Liver (tissue), 9 donors: ENCODE measurements around the gene DMPK. TPM values are rescaled to one million over a fixed set of nuclear protein-coding genes. Genes with fewer than 3 reads are reported as not detected.

Experiments used
- DNase-seq: peaks from one replicate; pipeline ENCODE4 v3.0.0-alpha.2; 2017; ENCODE audit warnings: low spot score
- H3K27ac ChIP-seq, 2 donors: one replicate each; pipeline ENCODE4 v1.7.0; 2013; ENCODE audit warnings: inconsistent platforms in 2 of 2, low read length in 2 of 2, control low read depth in 1 of 2, low read depth in 1 of 2, mild to moderate bottlenecking in 1 of 2
- H3K27me3 ChIP-seq, 4 donors: one replicate each; pipeline versions ENCODE4 v1.6.1 to v1.7.0; 2013; ENCODE audit warnings: low read length in 3 of 4, inconsistent platforms in 1 of 4, mild to moderate bottlenecking in 1 of 4, moderate library complexity in 1 of 4; ENCODE audit not compliant: control insufficient read depth in 4 of 4, insufficient read depth in 4 of 4
- H3K36me3 ChIP-seq, 4 donors: one replicate each; pipeline versions ENCODE4 v1.6.1 to v1.7.0; 2013; ENCODE audit warnings: low read length in 3 of 4, mild to moderate bottlenecking in 3 of 4, low read depth in 1 of 4, moderate library complexity in 1 of 4; ENCODE audit not compliant: control insufficient read depth in 4 of 4, insufficient read depth in 3 of 4
- H3K4me1 ChIP-seq, 4 donors: one replicate each; pipeline versions ENCODE4 v1.6.1 to v1.7.0; 2013; ENCODE audit warnings: low read length in 3 of 4, mild to moderate bottlenecking in 3 of 4, moderate library complexity in 1 of 4; ENCODE audit not compliant: control insufficient read depth in 4 of 4, insufficient read depth in 4 of 4
- H3K4me3 ChIP-seq, 3 donors: one replicate each; pipeline versions ENCODE4 v1.6.1 to v1.7.0; 2013; ENCODE audit warnings: low read length in 3 of 3, control low read depth in 1 of 3, low read depth in 1 of 3, mild to moderate bottlenecking in 1 of 3
- H3K9ac ChIP-seq, 2 donors: one replicate each; pipeline ENCODE4 v1.7.0; 2013; ENCODE audit warnings: low read length in 2 of 2, mild to moderate bottlenecking in 2 of 2, moderate library complexity in 2 of 2, control low read depth in 1 of 2, low read depth in 1 of 2
- H3K9me3 ChIP-seq, 4 donors: one replicate each; pipeline versions ENCODE4 v1.6.1 to v1.7.0; 2013; ENCODE audit warnings: low read length in 3 of 4; ENCODE audit not compliant: control insufficient read depth in 4 of 4
- ATF3 ChIP-seq: IDR thresholded peaks from 2 replicates; pipeline ENCODE4 v1.6.1; 2016; ENCODE audit warnings: antibody characterized with exemption
- CTCF ChIP-seq: fragments of 150-350 bp; IDR thresholded peaks from 2 replicates; pipeline ENCODE4 v1.5.1; 2017; ENCODE audit warnings: improper control_type of control experiment, low read depth, low read length; ENCODE audit not compliant: missing input control
- EGR1 ChIP-seq, 2 donors: IDR thresholded peaks; 2 replicates each; pipeline ENCODE4 v1.6.1; 2016 to 2018; ENCODE audit warnings: antibody characterized with exemption in 2 of 2, low read depth in 2 of 2
- FOXA1 ChIP-seq: IDR thresholded peaks from 2 replicates; pipeline ENCODE4 v1.6.1; 2016; ENCODE audit warnings: antibody characterized with exemption
- FOXA2 ChIP-seq: IDR thresholded peaks from 2 replicates; pipeline ENCODE4 v1.6.1; 2016; ENCODE audit warnings: antibody characterized with exemption
- GABPA ChIP-seq, 2 donors: IDR thresholded peaks in 1 of 2; conservative IDR thresholded peaks in 1 of 2; 2 replicates each; pipeline ENCODE4 v1.6.1; 2016; ENCODE audit warnings: antibody characterized with exemption in 2 of 2, mild to moderate bottlenecking in 1 of 2, moderate library complexity in 1 of 2
- HNF4A ChIP-seq, 2 donors: conservative IDR thresholded peaks; 2 replicates each; pipeline ENCODE4 v1.6.1; 2016; ENCODE audit warnings: antibody characterized with exemption in 2 of 2, mild to moderate bottlenecking in 2 of 2
- HNF4G ChIP-seq: IDR thresholded peaks from 2 replicates; pipeline ENCODE4 v1.6.1; 2016; ENCODE audit warnings: antibody characterized with exemption
- JUND ChIP-seq, 2 donors: IDR thresholded peaks; 2 replicates each; pipeline ENCODE4 v1.6.1; 2016; ENCODE audit warnings: antibody characterized with exemption in 2 of 2
- MAX ChIP-seq: IDR thresholded peaks from 2 replicates; pipeline ENCODE4 v1.6.1; 2016; ENCODE audit warnings: antibody characterized with exemption
- NR2F2 ChIP-seq: IDR thresholded peaks from 2 replicates; pipeline ENCODE4 v1.6.1; 2016; ENCODE audit warnings: antibody characterized with exemption
- RAD21 ChIP-seq, 2 donors: IDR thresholded peaks; 2 replicates each; pipeline ENCODE4 v1.6.1; 2016; ENCODE audit warnings: antibody characterized with exemption in 2 of 2, mild to moderate bottlenecking in 2 of 2
- REST ChIP-seq: IDR thresholded peaks from 2 replicates; pipeline ENCODE4 v1.6.1; 2016; ENCODE audit warnings: antibody characterized with exemption, mild to moderate bottlenecking
- RXRA ChIP-seq, 2 donors: IDR thresholded peaks; 2 replicates each; pipeline ENCODE4 v1.6.1; 2017 to 2018; ENCODE audit warnings: antibody characterized with exemption in 2 of 2, mild to moderate bottlenecking in 1 of 2
- SP1 ChIP-seq: IDR thresholded peaks from 2 replicates; pipeline ENCODE4 v1.6.1; 2018; ENCODE audit warnings: antibody characterized with exemption, mild to moderate bottlenecking
- TAF1 ChIP-seq: conservative IDR thresholded peaks from 2 replicates; pipeline ENCODE4 v1.6.1; 2016; ENCODE audit warnings: antibody characterized with exemption, mild to moderate bottlenecking
- YY1 ChIP-seq: IDR thresholded peaks from 2 replicates; pipeline ENCODE4 v1.6.1; 2016; ENCODE audit warnings: antibody characterized with exemption, mild to moderate bottlenecking
- ZBTB33 ChIP-seq: IDR thresholded peaks from 2 replicates; pipeline ENCODE4 v1.6.1; 2016; ENCODE audit warnings: antibody characterized with exemption
- WGBS: extraction: QIAGEN DNeasy Blood & Tissue Kit; methylation state at CpG from one replicate; pipeline ENCODE4 v1.1.7; 2013; 5-methylcytosine and 5-hydroxymethylcytosine counted together
- polyA plus RNA-seq, 2 donors: library from polyadenylated mRNA; stranded (reverse) in 1 of 2; unstranded in 1 of 2; fragments of 200-250 nt in 1 of 2; fragments of >200 nt in 1 of 2; fragmentation: Nextera tagmentation in 1 of 2; extraction: Ambion mirVana in 1 of 2; gene quantifications; one replicate each; pipeline versions ENCODE4 v1.2.1 to v1.2.3, GENCODE V29; 2013 to 2015
- total RNA-seq, 2 donors: library from RNA; depleted of rRNA; stranded (reverse); fragments of >200 nt; gene quantifications; one replicate each; pipeline ENCODE4 v1.2.3, GENCODE V29; 2014
- donor health status: healthy.
- donor health status: healthy.
- donor health status: healthy.
- donor health status: healthy.
- donor health status: healthy.

DMPK gene
- total RNA-seq (10 to 100 TPM in 1 of 2 donors, 1 to 10 TPM in 1; 6.4 to 12.5 TPM), polyA plus RNA-seq (1 to 10 TPM; 1.8 to 5.9 TPM)

- WGBS, result 41% methylated on average over 18 of the region's 18 CpGs
- peak within 1 kb of the TSS; percentile 50 to 61 for H3K27ac ChIP-seq
- peak within 1 kb of the TSS in 1 of 3 donors; percentile 18 for H3K4me3 ChIP-seq
- TF ChIP-seq YY1, result no peak
- TF ChIP-seq FOXA2, result no peak
- no peak for TF ChIP-seq HNF4G
- H3K4me1 ChIP-seq, result peaks cover 3 to 17% (median 8%) of the 10 kb centered on the region in 4 donors
- H3K27me3 ChIP-seq, result no peaks in the 10 kb centered on the region
- peaks cover 0 to 13% (median 3%) of the 10 kb centered on the region in 4 donors for H3K36me3 ChIP-seq
- no peak within 1 kb of the TSS for H3K9ac ChIP-seq
- H3K9me3 ChIP-seq, result no peaks in the 10 kb centered on the region
- peak; percentile 34 for DNase-seq
These were observed at the start of gene DMPK for GRCh38 chr19:45782162-45782691. DMPK (minus strand) TSS chr19:45782490; CDS start chr19:45782352, 138 bp downstream.

GRCh38 chr19:45828945-45829344 is 46.7 kb upstream of the DMPK start:
- H3K4me3 ChIP-seq, result no peak overlapping the region
- 96% methylated on average over 16 of the region's 16 CpGs for WGBS
- DNase-seq, result no peak
- H3K4me1 ChIP-seq, result no peaks in the 10 kb centered on the region
- TF ChIP-seq ATF3, result no peak
- no peak for TF ChIP-seq HNF4G
- H3K36me3 ChIP-seq, result peaks cover 27 to 89% (median 48%) of the 10 kb centered on the region in 4 donors
- no peak overlapping the region for H3K9ac ChIP-seq
- H3K9me3 ChIP-seq, result no peaks in the 10 kb centered on the region
- no peak overlapping the region for H3K27ac ChIP-seq
- H3K27me3 ChIP-seq, result no peaks in the 10 kb centered on the region

- Histone ChIP-seq H3K27me3 (no peaks in the 10 kb centered on the region), H3K9me3 (no peaks in the 10 kb centered on the region), H3K27ac (no peak overlapping the region), H3K9ac (no peak overlapping the region), H3K36me3 (peaks cover 31 to 89% (median 47%) of the 10 kb centered on the region in 4 donors), H3K4me3 (no peak overlapping the region), H3K4me1 (no peaks in the 10 kb centered on the region)
- WGBS, result 94% methylated on average over 9 of the region's 9 CpGs
- DNase-seq, result no peak
- no peak for TF ChIP-seq JUND (IDR thresholded peaks at IDR 0.05)
- no peak for TF ChIP-seq HNF4G
- no peak for TF ChIP-seq HNF4A (conservative IDR thresholded peaks at IDR 0.05)
- no peak for TF ChIP-seq MAX
- no peak for TF ChIP-seq ATF3
- TF ChIP-seq FOXA2, result no peak
- TF ChIP-seq SP1, result no peak
- TF ChIP-seq YY1, result no peak
- no peak for TF ChIP-seq CTCF
- TF ChIP-seq TAF1, result no peak
- no peak for TF ChIP-seq FOXA1
- no peak for TF ChIP-seq EGR1 (IDR thresholded peaks at IDR 0.05; ENCODE audit: low read depth in 2 of 2)
- TF ChIP-seq ZBTB33, result no peak
- no peak for TF ChIP-seq RAD21 (IDR thresholded peaks at IDR 0.05)
- no peak for TF ChIP-seq RXRA (IDR thresholded peaks at IDR 0.05)
- TF ChIP-seq NR2F2, result no peak
- TF ChIP-seq GABPA (IDR thresholded peaks at IDR 0.05 in 1 of 2, conservative IDR thresholded peaks at IDR 0.05 in 1 of 2), result no peak
- no peak for TF ChIP-seq REST
These were observed 46.2 kb upstream of the DMPK start for GRCh38 chr19:45828523-45828922.
